Lung microvascular endothelial cell (primary cell): Measurements from ENCODE around the gene GLYATL3. TPM values are rescaled to one million over a fixed set of nuclear protein-coding genes. Genes with fewer than 3 reads are reported as not detected.

Source experiments
- total RNA-seq: library from RNA; depleted of rRNA; stranded (reverse); fragments of >200 nt; gene quantifications from 2 replicates; pipeline ENCODE4 v1.2.1, GENCODE V29; 2014

The GLYATL3 gene
- total RNA-seq, 1 donor from 2014 or later: not detected

Other genes starting within 250 kb of the GLYATL3 start
- 10.2 and 10.9 TPM in 2 replicates for gene MMUT, start 36.7 kb upstream of the GLYATL3 start, total RNA-seq
- gene CENPQ, start 36.6 kb upstream of the GLYATL3 start, total RNA-seq: 2.0 TPM in 2 replicates
- gene C6orf141, start 50.7 kb downstream of the GLYATL3 start, total RNA-seq: 21.6 and 61.3 TPM in 2 replicates
- not detected in 2 replicates for gene RHAG, start 136.9 kb downstream of the GLYATL3 start, total RNA-seq
- not detected in 2 replicates for gene CRISP2, start 213.6 kb downstream of the GLYATL3 start, total RNA-seq
- gene CRISP3, start 244.5 kb downstream of the GLYATL3 start, total RNA-seq: not detected in 2 replicates